Measurements from ENCODE around the gene CMC1.

GRCh38 chr3:28247286-28247685 lies 5.9 kb downstream of the CMC1 start:
- TF ChIP-seq POLR2A (IDR thresholded peaks at IDR 0.05) = no peak
- TF ChIP-seq POLR2AphosphoS5 (IDR thresholded peaks at IDR 0.05) = no peak

Measured in stomach (tissue), 4 donors.